HTERT RPE-1 (cell line): Measurements from ENCODE around the gene CALML4.

Experiments
- in situ Hi-C: fragments of 300-500 bp; cut with MboI; formaldehyde crosslinking; loops from 4 replicates; pipeline ENCODE4 v1.14.3; 2020; ENCODE audit warnings: low sequenced_read_pairs

The CALML4 gene

DNA sequence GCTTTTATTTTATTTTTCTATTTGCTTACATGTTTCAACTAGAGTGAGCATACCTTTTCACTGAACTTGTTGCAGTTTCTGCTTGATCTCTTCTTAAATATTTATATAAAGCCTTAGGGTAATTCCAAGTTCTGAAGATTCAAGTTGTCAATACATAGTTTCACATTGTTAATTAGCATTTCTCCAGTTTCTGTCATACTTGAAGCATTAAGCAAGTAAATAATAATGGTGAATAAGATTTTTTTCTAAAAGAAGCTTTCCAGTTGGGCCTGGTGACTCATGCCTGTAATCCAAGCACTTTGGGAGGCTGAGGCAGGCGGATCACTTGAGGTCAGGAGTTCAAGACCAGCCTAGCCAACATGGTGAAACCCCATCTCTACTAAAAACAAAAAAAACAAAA is 53.9 kb downstream of the CALML4 start:
- in situ Hi-C loops, result no loop called here

DNA sequence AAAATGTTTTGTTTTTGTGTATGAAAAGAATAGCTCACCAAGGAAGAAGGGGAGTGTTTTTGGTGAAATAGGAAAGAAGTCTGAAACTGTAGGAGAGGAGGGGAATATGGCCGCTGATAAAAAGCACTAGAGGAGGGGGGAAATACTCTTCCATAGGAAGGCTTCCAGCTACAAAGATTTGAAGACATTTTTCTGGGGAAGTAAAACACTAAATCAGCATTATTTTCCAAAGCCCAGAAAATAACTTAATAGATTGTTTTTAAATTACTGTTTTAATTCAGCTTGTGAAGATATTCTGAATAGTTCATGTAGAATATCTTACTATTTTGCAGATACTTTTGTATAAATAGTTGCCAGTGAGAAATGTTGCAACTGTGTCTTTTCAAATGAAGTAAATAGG is 54.9 kb downstream of the CALML4 start:
- in situ Hi-C loops, result no loop called here

DNA sequence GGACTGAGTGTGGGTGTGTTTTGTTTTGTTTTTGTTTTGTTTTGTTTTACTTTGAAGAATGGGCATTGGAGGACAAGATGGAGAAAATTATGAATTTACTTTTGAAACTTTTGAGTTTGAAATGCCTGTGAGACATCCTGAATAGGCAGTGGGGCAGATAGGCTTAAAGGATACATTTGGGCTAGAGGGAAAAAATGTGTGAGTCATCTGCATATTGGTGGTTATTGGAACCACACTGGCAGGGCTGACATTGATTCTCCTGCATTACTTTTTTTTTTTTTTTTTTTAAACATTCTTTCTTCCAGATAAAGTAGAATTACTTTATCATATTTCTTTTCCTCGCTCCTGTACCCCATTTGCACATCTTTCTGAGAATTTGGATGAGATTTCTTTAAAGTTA is 56.1 kb downstream of the CALML4 start:
- in situ Hi-C loops, result no loop called here

DNA sequence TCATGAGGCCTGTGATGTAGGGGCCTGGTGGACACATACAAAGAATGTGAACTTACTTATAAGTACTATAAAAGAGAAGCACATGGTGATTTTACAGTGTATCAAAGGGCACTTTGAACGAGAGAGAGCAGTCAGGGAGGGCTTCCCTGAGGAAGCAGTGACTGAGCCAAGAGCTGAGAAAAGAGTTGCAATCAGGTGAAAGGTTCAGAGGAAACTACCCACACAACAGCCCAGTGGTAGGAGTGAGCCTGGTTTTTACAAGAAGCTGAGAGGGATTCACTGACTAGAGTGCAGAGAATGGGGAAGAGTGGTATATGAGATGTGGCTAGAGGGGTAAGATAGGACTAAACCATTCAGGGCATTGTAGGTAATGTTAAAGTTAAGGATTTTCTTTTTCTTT is 57.1 kb downstream of the CALML4 start:
- in situ Hi-C loops, result no loop called here

DNA sequence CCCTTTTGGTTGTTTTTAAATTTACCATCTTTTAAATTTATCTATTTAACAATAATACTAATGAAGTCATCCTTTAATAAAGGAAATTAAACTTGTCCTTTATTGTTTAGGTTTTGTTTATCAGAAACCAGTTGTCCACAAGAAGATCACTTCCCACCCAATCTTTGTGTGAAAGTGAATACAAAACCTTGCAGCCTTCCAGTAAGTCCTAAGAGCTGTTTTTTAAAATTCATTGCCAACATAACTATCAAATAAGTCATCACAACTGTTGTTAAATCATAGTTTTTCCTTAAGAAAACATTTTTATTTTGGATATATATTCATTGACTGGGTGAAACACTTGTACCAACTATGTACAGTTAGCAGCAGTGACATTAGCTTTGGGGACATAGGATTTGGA is 59.4 kb downstream of the CALML4 start:
- in situ Hi-C loops, result no loop called here

DNA sequence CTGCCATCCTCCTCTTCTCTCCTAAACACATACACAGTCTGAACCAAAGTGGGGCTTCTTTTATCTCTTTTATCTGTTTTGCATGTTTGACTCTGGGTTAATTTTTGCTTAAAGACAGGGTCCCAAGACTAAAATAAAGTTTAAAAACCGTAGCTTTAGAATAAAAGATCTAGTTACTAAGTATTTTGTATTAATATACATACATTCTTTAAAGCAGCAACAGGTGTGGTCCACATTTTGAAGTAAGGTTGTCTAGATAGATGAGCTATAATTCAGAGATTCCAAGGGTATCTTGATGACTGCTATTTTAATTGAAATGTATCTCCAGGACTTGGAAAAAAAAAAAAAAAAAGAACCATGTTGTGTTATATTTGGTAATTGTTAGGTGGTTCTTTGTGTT is 61.3 kb downstream of the CALML4 start:
- in situ Hi-C loops, result no loop called here

DNA sequence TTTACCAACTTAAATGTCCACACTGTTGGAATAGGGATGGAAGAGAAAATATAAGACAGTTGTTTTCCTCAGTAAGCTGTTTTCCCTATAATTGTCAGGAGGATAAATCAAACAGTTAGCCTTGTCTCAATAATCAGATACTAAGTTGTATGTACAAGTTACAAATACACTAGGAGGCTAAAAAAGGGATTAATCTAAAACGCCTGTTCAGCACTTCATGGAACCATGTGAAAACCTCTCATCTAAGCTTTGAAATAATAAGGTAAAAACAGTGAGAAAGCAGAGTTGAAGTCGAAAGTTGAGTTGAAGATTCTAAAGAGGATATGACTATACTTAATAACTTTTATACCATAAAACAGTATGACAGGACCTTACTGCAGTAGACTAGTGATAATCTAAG is 62.0 kb downstream of the CALML4 start:
- in situ Hi-C loops, result no loop called here
